PC-3 (cell line): ENCODE measurements around the gene RPS8. TPM values are rescaled to one million over a fixed set of nuclear protein-coding genes. Genes with fewer than 3 reads are reported as not detected.
A peak's percentile ranks its signal among the peaks of the same experiment; 100 is the strongest.

ENCODE experiments used
- ATAC-seq: fragments of 200-7000 bp; cut with Tn5 transposase; 2 replicates; pipeline ENCODE4 v1.9.1; 2020; ENCODE audit warnings: mild to moderate bottlenecking, moderate library complexity
- BruUV-seq: library from RNA; stranded (reverse); fragments of 400-500 nt; replicated peaks from 2 replicates; lab custom pipeline; 2021; lab: Mats Ljungman, UMichigan
- CTCF ChIA-PET: fragments of 300-600 bp; sonication (Branson Sonifier 250); formaldehyde crosslinking; loops from one replicate; lab custom pipeline; 2022; ENCODE audit warnings: antibody characterized with exemption; lab: Charles Lee
- POLR2A ChIA-PET: fragments of 300-600 bp; sonication (Branson Sonifier 250); formaldehyde crosslinking; loops from one replicate; lab custom pipeline; 2022; ENCODE audit warnings: antibody characterized with exemption; ENCODE audit not compliant: unreplicated experiment; lab: Charles Lee
- DNase-seq: peaks from one replicate; pipeline ENCODE4 v3.0.0-alpha.2; 2015
- H2AFZ ChIP-seq: fragments of 300-600 bp; sonication (generic); 2 replicates; pipeline ENCODE4 v1.6.0; 2016; ENCODE audit warnings: antibody characterized with exemption, low read length
- H3F3A ChIP-seq: fragments of 300-600 bp; sonication (generic); one replicate; pipeline ENCODE4 v1.6.0; 2017; ENCODE audit warnings: antibody characterized with exemption, low read length, control low read depth, mild to moderate bottlenecking; ENCODE audit not compliant: unreplicated experiment
- H3K27ac ChIP-seq: fragments of 300-600 bp; sonication (generic); 2 replicates; pipeline ENCODE4 v1.5.1; 2016; ENCODE audit warnings: mild to moderate bottlenecking, low read length
- H3K27me3 ChIP-seq: fragments of 300-600 bp; sonication (generic); 2 replicates; pipeline ENCODE4 v1.6.1; 2016; ENCODE audit warnings: low read length, mixed read lengths
- H3K36me3 ChIP-seq: fragments of 300-600 bp; sonication (generic); 2 replicates; pipeline ENCODE4 v1.6.1; 2016; ENCODE audit warnings: low read depth, mixed run types, low read length, mixed read lengths
- H3K4me1 ChIP-seq: fragments of 300-600 bp; sonication (generic); 2 replicates; pipeline ENCODE4 v1.5.1; 2016; ENCODE audit warnings: low read length; ENCODE audit not compliant: insufficient read depth
- H3K4me2 ChIP-seq: fragments of 300-600 bp; sonication (generic); 2 replicates; pipeline ENCODE4 v1.6.0; 2016; ENCODE audit warnings: low read length
- H3K4me3 ChIP-seq: fragments of 300-600 bp; sonication (generic); 2 replicates; pipeline ENCODE4 v1.5.1; 2016; ENCODE audit warnings: mild to moderate bottlenecking, low read length, mixed read lengths
- H3K79me2 ChIP-seq: fragments of 300-600 bp; sonication (generic); 2 replicates; pipeline ENCODE4 v1.6.1; 2017; ENCODE audit warnings: low read length, mixed read lengths
- H3K9ac ChIP-seq: fragments of 300-600 bp; sonication (generic); 2 replicates; pipeline ENCODE4 v1.6.0; 2016; ENCODE audit warnings: mild to moderate bottlenecking, low read length
- H3K9me2 ChIP-seq: fragments of 300-600 bp; sonication (generic); replicated peaks from 2 replicates; pipeline ENCODE4 v1.6.1; 2016; ENCODE audit warnings: mixed run types, low read length, mixed read lengths
- H3K9me3 ChIP-seq: fragments of 300-600 bp; sonication (generic); 2 replicates; pipeline ENCODE4 v1.6.1; 2016; ENCODE audit warnings: low read length, mixed read lengths
- H4K20me1 ChIP-seq: fragments of 300-600 bp; sonication (generic); 2 replicates; pipeline ENCODE4 v1.6.1; 2016; ENCODE audit warnings: low read length, mixed read lengths
- CTCF ChIP-seq: fragments of 300-600 bp; sonication (generic); conservative IDR thresholded peaks from 2 replicates; pipeline ENCODE4 v1.5.1; 2017; ENCODE audit warnings: antibody characterized with exemption, low read depth, mild to moderate bottlenecking, low read length
- EZH2 ChIP-seq: fragments of 300-600 bp; sonication (generic); IDR thresholded peaks from one replicate; pipeline ENCODE4 v1.6.1; 2017; ENCODE audit warnings: antibody characterized with exemption, mild to moderate bottlenecking, low read length; ENCODE audit not compliant: unreplicated experiment
- EZH2phosphoT487 ChIP-seq: fragments of 300-600 bp; sonication (generic); IDR thresholded peaks from 2 replicates; pipeline ENCODE4 v1.6.1; 2018; ENCODE audit warnings: mild to moderate bottlenecking, antibody characterized with exemption, low read length, borderline replicate concordance
- intact Hi-C: fragments of 100-400 bp; cut with micrococcal nuclease; formaldehyde crosslinking; loops from 2 replicates; pipeline ENCODE4 v1.9.0; 2023
- total RNA-seq: library from RNA; depleted of rRNA; stranded (reverse); fragments of >200 nt; gene quantifications from 2 replicates; pipeline ENCODE4 v1.2.3, GENCODE V29; 2014

RPS8 gene
- total RNA-seq, 1 experiment from 2014 or later, result 1,663 TPM

GRCh38 chr1:44775930-44776729 lies 790 bp downstream of the RPS8 start:
- no peaks in the 10 kb centered on the region for H3K27me3 ChIP-seq
- peak overlapping the region; percentile 63 for H3K27ac ChIP-seq
- peak; percentile 14; the same call in 1 of the 2 replicates for ATAC-seq
- ChIA-PET POLR2A (interaction anchor here (0.5 to 1.6 kb wide), 4 partner anchors 24 to 1263 kb away, joined by 3 to 6 read pairs (median 3); partner anchors contain the start of gene PLK3), CTCF (interaction anchor here (0.5 kb wide), 1 partner anchor 35 kb away, joined by 8 read pairs; no protein-coding TSS in a partner anchor)
- peak overlapping the region; percentile 89 for H3K4me3 ChIP-seq
- peaks cover 51% of the 10 kb centered on the region for H3K36me3 ChIP-seq
- no peaks in the 10 kb centered on the region for H3K9me3 ChIP-seq
- DNase-seq, result peak; percentile 17
- H3K4me2 ChIP-seq, result peak overlapping the region; percentile 91
- no peak overlapping the region for H2AFZ ChIP-seq
- H4K20me1 ChIP-seq, result peaks cover 40% of the 10 kb centered on the region
- H3K4me1 ChIP-seq, result peaks cover 15% of the 10 kb centered on the region
- intact Hi-C loops, result loop anchor here (2.0 kb wide), 1 partner anchor 45 kb away; the partner anchor contains the start of gene RNU5D-1
- BruUV-seq, result TSS peak; percentile 52
- peaks cover 4% of the 10 kb centered on the region for H3F3A ChIP-seq
- peak overlapping the region; percentile 98 for H3K9ac ChIP-seq
- H3K9me2 ChIP-seq, result no peaks in the 10 kb centered on the region
- TF ChIP-seq EZH2 (no peak), CTCF (no peak), EZH2phosphoT487 (no peak)
- peaks cover 46% of the 10 kb centered on the region for H3K79me2 ChIP-seq

GRCh38 chr1:44776730-44777068 lies 1.4 kb downstream of the RPS8 start:
- no peak for ATAC-seq
- intact Hi-C loops, result no loop called here
- peaks cover 40% of the 10 kb centered on the region for H4K20me1 ChIP-seq
- ChIA-PET CTCF (no interaction called here), POLR2A (interaction anchor here (0.5 kb wide), 1 partner anchor 47 kb away, joined by 3 read pairs; no protein-coding TSS in a partner anchor)
- H3K9me2 ChIP-seq, result no peaks in the 10 kb centered on the region
- H3F3A ChIP-seq, result peaks cover 10% of the 10 kb centered on the region
- H3K79me2 ChIP-seq, result peaks cover 46% of the 10 kb centered on the region
- H3K4me1 ChIP-seq, result peaks cover 15% of the 10 kb centered on the region
- peak overlapping the region; percentile 98 for H3K9ac ChIP-seq
- BruUV-seq, result no TSS peak
- H3K27ac ChIP-seq, result peak overlapping the region; percentile 63
- no peaks in the 10 kb centered on the region for H3K9me3 ChIP-seq
- H3K4me2 ChIP-seq, result peak overlapping the region; percentile 91
- no peak for TF ChIP-seq EZH2phosphoT487
- TF ChIP-seq EZH2, result no peak
- no peak for TF ChIP-seq CTCF
- H3K36me3 ChIP-seq, result peaks cover 55% of the 10 kb centered on the region
- peak overlapping the region; percentile 89 for H3K4me3 ChIP-seq
- no peaks in the 10 kb centered on the region for H3K27me3 ChIP-seq
- no peak overlapping the region for H2AFZ ChIP-seq
- no peak for DNase-seq

GRCh38 chr1:44777547-44777946 lies 2.2 kb downstream of the RPS8 start:
- peak overlapping the region; percentile 98; the same call in 1 of the 2 replicates for H3K9ac ChIP-seq
- no peaks in the 10 kb centered on the region for H3K9me2 ChIP-seq
- H3K36me3 ChIP-seq, result peaks cover 55% of the 10 kb centered on the region
- TF ChIP-seq EZH2, result no peak
- no peak for TF ChIP-seq EZH2phosphoT487
- TF ChIP-seq CTCF, result no peak
- H3K4me1 ChIP-seq, result peaks cover 15% of the 10 kb centered on the region
- intact Hi-C loops, result no loop called here
- DNase-seq, result no peak
- peaks cover 46% of the 10 kb centered on the region for H3K79me2 ChIP-seq
- CTCF ChIA-PET, result no interaction called here
- POLR2A ChIA-PET, result interaction anchor here (0.5 kb wide), 2 partner anchors 23 to 52 kb away, joined by 3 to 4 read pairs; partner anchors contain the start of gene PLK3
- no peak overlapping the region for H3K27ac ChIP-seq
- no peaks in the 10 kb centered on the region for H3K9me3 ChIP-seq
- peaks cover 40% of the 10 kb centered on the region for H4K20me1 ChIP-seq
- BruUV-seq, result no TSS peak
- no peak for ATAC-seq
- H3F3A ChIP-seq, result peaks cover 11% of the 10 kb centered on the region
- peak overlapping the region; percentile 89 for H3K4me3 ChIP-seq
- no peak overlapping the region for H2AFZ ChIP-seq
- H3K27me3 ChIP-seq, result no peaks in the 10 kb centered on the region
- peak overlapping the region; percentile 91 for H3K4me2 ChIP-seq
